ENCODE data around the gene MUC5AC.

DNA sequence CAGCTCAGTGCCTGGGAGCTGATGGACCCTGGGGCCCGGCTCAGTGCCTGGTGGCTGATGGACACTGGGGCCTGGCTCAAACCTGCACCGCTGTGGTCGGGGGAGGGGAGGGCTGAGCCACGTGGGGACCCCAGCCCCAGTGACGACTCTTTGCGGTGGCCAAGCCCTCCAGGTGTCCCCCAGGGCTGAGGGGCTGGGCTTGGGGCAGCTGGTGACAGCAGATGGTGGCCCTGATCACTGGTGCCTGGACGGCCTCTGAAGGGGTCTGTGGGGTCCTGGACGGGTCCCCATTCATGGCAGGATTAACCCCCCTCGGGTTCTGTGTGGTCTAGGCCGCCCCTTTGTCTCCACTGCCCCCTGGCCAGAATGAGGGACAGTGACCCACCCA is 61.7 kb downstream of the MUC5AC start:
- TF ChIP-seq POLR2A (IDR thresholded peaks at IDR 0.05) = no peak
- TF ChIP-seq, protein P1, sequence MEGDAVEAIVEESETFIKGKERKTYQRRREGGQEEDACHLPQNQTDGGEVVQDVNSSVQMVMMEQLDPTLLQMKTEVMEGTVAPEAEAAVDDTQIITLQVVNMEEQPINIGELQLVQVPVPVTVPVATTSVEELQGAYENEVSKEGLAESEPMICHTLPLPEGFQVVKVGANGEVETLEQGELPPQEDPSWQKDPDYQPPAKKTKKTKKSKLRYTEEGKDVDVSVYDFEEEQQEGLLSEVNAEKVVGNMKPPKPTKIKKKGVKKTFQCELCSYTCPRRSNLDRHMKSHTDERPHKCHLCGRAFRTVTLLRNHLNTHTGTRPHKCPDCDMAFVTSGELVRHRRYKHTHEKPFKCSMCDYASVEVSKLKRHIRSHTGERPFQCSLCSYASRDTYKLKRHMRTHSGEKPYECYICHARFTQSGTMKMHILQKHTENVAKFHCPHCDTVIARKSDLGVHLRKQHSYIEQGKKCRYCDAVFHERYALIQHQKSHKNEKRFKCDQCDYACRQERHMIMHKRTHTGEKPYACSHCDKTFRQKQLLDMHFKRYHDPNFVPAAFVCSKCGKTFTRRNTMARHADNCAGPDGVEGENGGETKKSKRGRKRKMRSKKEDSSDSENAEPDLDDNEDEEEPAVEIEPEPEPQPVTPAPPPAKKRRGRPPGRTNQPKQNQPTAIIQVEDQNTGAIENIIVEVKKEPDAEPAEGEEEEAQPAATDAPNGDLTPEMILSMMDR (IDR thresholded peaks at IDR 0.05 in 4 of 5, conservative IDR thresholded peaks at IDR 0.05 in 1 of 5) = no peak

All from gastrocnemius medialis (tissue), 4 donors.